ENCODE results near the gene NAALADL2. TPM values are rescaled to one million over a fixed set of nuclear protein-coding genes. Genes with fewer than 3 reads are reported as not detected.

Gene NAALADL2
- total and polyA plus RNA-seq, 2 of the 4 experiments (the other 2 are of a cell fraction), result 3.8 to 19.2 TPM

GRCh38 chr3:175238801-175239200 lies 379.7 kb downstream of the NAALADL2 start:
- no peaks in the 10 kb centered on the region for H3K36me3 ChIP-seq (ENCODE audit: control insufficient read depth, insufficient read depth, low read length)
- intact Hi-C loops (cut with micrococcal nuclease) (no loop called here), in situ Hi-C loops (cut with MboI; ENCODE audit: low sequenced_read_pairs) (no loop called here), dilution Hi-C loops (cut with HindIII; ENCODE audit: low sequenced_read_pairs, unreplicated experiment) (no loop called here)
- POLR2A ChIA-PET (ENCODE audit: unreplicated experiment), result no interaction called here
- no peak overlapping the region for H3K23ac ChIP-seq (ENCODE audit: low read depth, low read length)
- no peak overlapping the region for H3K56ac ChIP-seq (ENCODE audit: extremely low read depth, insufficient read depth, low read length)
- no peak overlapping the region for H2BK120ac ChIP-seq (ENCODE audit: low read depth, low read length)
- CTCF ChIA-PET, result interaction anchor here (0.6 kb wide), 1 partner anchor 636 kb away, joined by 3 read pairs; no protein-coding TSS in a partner anchor
- no peak overlapping the region for H2AK5ac ChIP-seq (ENCODE audit: low read depth, low read length)
- H3K14ac ChIP-seq (replicated peaks; ENCODE audit: low read depth, low read length), result no peak overlapping the region
- no peak overlapping the region for H2BK15ac ChIP-seq (ENCODE audit: low read depth, low read length)
- no peak overlapping the region for H3K18ac ChIP-seq (ENCODE audit: low read depth, low read length)
- no peak overlapping the region for H3K9ac ChIP-seq (ENCODE audit: low read depth, low read length)
- no peak overlapping the region for H4K91ac ChIP-seq (ENCODE audit: insufficient read depth, low read depth, low read length)
- TF ChIP-seq FOS (IDR thresholded peaks at IDR 0.05; ENCODE audit: low read depth, low read length) (no peak), CEBPB (IDR thresholded peaks at IDR 0.05; ENCODE audit: low read depth, low read length) (no peak), BHLHE40 (IDR thresholded peaks at IDR 0.05; ENCODE audit: low read depth, low read length) (no peak), MAFK (IDR thresholded peaks at IDR 0.05; ENCODE audit: low read depth, low read length) (no peak), CTCF (conservative IDR thresholded peaks at IDR 0.05; ENCODE audit: low read depth, low read length) (no peak), POLR2A (IDR thresholded peaks at IDR 0.05; ENCODE audit: low read depth, low read length) (no peak), RFX5 (IDR thresholded peaks at IDR 0.05; ENCODE audit: low read depth, low read length) (no peak), MXI1 (IDR thresholded peaks at IDR 0.05; ENCODE audit: borderline replicate concordance, low read depth, low read length) (no peak), MAZ (IDR thresholded peaks at IDR 0.05; ENCODE audit: borderline replicate concordance, low read depth, low read length) (no peak)
- no peak overlapping the region for H3K4ac ChIP-seq (ENCODE audit: low read depth, low read length)
- no peaks in the 10 kb centered on the region for H3K9me3 ChIP-seq (ENCODE audit: control insufficient read depth, insufficient read depth, low read length)
- H3K27ac ChIP-seq (ENCODE audit: insufficient read depth, low read length), result no peak overlapping the region
- H3K4me3 ChIP-seq (ENCODE audit: insufficient read depth, low read depth, low read length), result no peak overlapping the region
- no peaks in the 10 kb centered on the region for H3K4me1 ChIP-seq (ENCODE audit: control insufficient read depth, insufficient read depth, low read length)
- H2BK5ac ChIP-seq (ENCODE audit: low read depth, low read length, poor library complexity, severe bottlenecking), result no peak overlapping the region
- no peak for ATAC-seq (ENCODE audit: low read depth)
- no peaks in the 10 kb centered on the region for H3K79me1 ChIP-seq (ENCODE audit: low read depth in 1 of 2, low read length in 2 of 2)
- no peak overlapping the region for H2BK20ac ChIP-seq (ENCODE audit: low read depth, low read length)
- no peaks in the 10 kb centered on the region for H3K27me3 ChIP-seq (ENCODE audit: control insufficient read depth, insufficient read depth, low read length)
- no peak overlapping the region for H3K4me2 ChIP-seq (ENCODE audit: low read depth, low read length)
- no peak for DNase-seq
- no CpG with 5 or more reads among the region's 3 CpGs for WGBS, 2 experiments (ENCODE audit: extremely low coverage in 2 of 2, insufficient read length in 1 of 2)
- H2AFZ ChIP-seq (replicated peaks; ENCODE audit: low read length, poor library complexity), result no peak overlapping the region
- H2AK9ac ChIP-seq (replicated peaks; ENCODE audit: low read depth, low read length, poor library complexity), result no peak overlapping the region
- H3K9me1 ChIP-seq (ENCODE audit: insufficient read depth, low read length), result no peaks in the 10 kb centered on the region
- BruUV-seq (replicated peaks), result no TSS peak
- H4K20me1 ChIP-seq (ENCODE audit: insufficient read depth, low read length), result no peaks in the 10 kb centered on the region
- no peak overlapping the region for H4K8ac ChIP-seq (ENCODE audit: low read depth in 2 of 2, low read length in 2 of 2)
- H4K5ac ChIP-seq (ENCODE audit: low read depth, low read length), result no peak overlapping the region

Data from IMR-90 (cell line).